ENCODE measurements around the gene HSDL1. TPM values are rescaled to one million over a fixed set of nuclear protein-coding genes. Genes with fewer than 3 reads are reported as not detected.

HSDL1 gene
- total RNA-seq = 10 to 100 TPM; 20.2 to 26.8 (median 22.6) TPM

DNA sequence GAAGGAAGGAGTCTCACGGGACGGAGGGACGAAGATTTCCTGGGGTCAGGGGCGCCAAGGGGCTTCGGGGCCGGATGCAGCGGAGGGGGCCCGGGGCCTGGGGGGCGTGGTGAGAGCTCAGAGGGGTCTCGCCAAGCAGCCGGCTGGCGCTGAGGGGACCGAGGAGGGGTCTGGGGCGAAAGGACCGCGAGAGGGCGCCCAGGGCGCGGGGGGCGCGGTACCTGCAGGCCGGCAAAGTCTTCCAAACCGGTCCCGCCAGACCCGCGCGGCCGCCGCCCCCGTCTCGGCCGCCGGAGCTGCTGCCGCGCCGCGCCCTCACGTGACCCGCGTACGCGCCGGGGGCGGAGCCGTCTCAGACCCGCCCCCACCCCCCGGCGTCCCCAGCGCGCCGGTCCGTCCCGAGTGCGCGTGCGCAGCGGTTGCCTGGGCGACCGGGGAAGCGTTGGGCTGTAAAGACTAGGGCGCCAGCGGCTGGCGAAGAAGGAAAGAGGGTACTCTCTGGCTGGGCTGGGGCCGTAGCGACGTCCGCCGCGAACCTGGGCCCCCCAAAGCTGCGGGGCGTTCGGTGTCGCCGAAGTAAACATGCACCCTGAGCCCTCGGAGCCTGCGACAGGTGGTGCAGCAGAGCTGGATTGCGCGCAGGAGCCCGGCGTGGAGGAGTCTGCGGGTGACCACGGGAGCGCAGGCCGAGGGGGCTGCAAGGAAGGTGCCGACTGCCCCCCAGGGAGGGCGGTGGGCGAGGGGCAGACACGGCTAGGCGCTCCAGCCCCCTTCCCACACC is at the start of gene HSDL1, which contains the start of gene DNAAF1:
Gene HSDL1, minus strand, starts transcription at position 319 of the 781 bp plus-strand sequence. CDS start 13,856 bp downstream, outside the sequence.
Gene DNAAF1, plus strand, starts transcription at position 450 of the 781 bp plus-strand sequence. Its CDS starts 133 bp downstream, at position 583.
- ATAC-seq (peak; percentile 89 to 95), DNase-seq (peak; percentile 78 to 84)
- TF ChIP-seq CTCF (IDR thresholded peaks at IDR 0.05 in 4 of 5, conservative IDR thresholded peaks at IDR 0.05 in 1 of 5) (peak in 1 of 5 experiments; percentile 28), POLR2A (IDR thresholded peaks at IDR 0.05) (peak; percentile 76 to 83)
- no peaks in the 10 kb centered on the region for H3K27me3 ChIP-seq
- H3K4me3 ChIP-seq = peak within 1 kb of the TSS; percentile 66 to 92 (median 80)
- peaks cover 8 to 21% of the 10 kb centered on the region in 2 donors for H3K4me1 ChIP-seq
- no peaks in the 10 kb centered on the region for H3K9me3 ChIP-seq
- peak within 1 kb of the TSS; percentile 77 to 89 (median 85) for H3K27ac ChIP-seq
- intact Hi-C loops (cut with DNase I; ENCODE audit: low total_unique reads) (loop anchor here (1.0 to 5.0 kb wide), 4 partner anchors 28 to 338 kb away; partner anchors contain the start of genes HSBP1 and TAF1C), in situ Hi-C loops (cut with MboI; ENCODE audit: low sequenced_read_pairs in 4 of 4) (no loop called here)
- no peaks in the 10 kb centered on the region for H3K36me3 ChIP-seq

DNA sequence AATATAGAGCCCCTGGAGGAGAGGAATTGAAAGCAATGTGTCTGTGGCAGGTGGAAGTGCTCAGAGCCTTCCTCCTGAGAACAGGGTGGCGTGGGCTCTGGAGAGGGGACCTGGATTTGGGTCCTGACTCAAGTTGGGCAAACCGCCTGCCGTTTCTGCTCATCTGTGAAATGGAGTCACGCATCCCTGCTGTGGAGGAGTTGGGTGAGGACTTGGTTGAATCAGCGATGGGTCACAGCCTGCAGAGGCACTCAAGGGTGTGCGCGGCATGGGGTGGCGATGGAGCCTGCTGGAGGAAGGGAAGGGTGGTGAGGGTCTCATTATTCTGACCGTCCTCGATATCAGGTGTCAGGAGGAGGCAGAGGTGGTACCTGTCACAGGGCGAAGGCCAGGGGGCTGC is 49.0 kb upstream of the HSDL1 start:
- intact Hi-C loops (cut with DNase I; ENCODE audit: low total_unique reads) (no loop called here), in situ Hi-C loops (cut with MboI; ENCODE audit: low sequenced_read_pairs in 4 of 4) (loop anchor here in 2 of 4 donors (25.0 kb wide), 3 partner anchors 107 to 382 kb away; partner anchors contain the start of genes HSBP1 (in 1 of the 2), NECAB2 (in 1 of the 2) and OSGIN1 (in 1 of the 2))
- H3K9me3 ChIP-seq = no peaks in the 10 kb centered on the region
- no peak overlapping the region for H3K4me3 ChIP-seq
- H3K27me3 ChIP-seq = peaks cover 0 to 4% (median 0%) of the 10 kb centered on the region in 3 donors
- no peaks in the 10 kb centered on the region for H3K36me3 ChIP-seq
- DNase-seq (no peak), ATAC-seq (no peak)
- no peak for TF ChIP-seq POLR2A (IDR thresholded peaks at IDR 0.05)
- H3K27ac ChIP-seq = no peak overlapping the region
- H3K4me1 ChIP-seq = no peaks in the 10 kb centered on the region

- no peak for TF ChIP-seq POLR2A (IDR thresholded peaks at IDR 0.05)
- no peak for TF ChIP-seq CTCF (IDR thresholded peaks at IDR 0.05 in 4 of 5, conservative IDR thresholded peaks at IDR 0.05 in 1 of 5)
- no peak overlapping the region for H3K4me3 ChIP-seq
- H3K27ac ChIP-seq = no peak overlapping the region
- ATAC-seq = no peak
- no peaks in the 10 kb centered on the region for H3K9me3 ChIP-seq
- intact Hi-C loops (cut with DNase I; ENCODE audit: low total_unique reads) (no loop called here), in situ Hi-C loops (cut with MboI; ENCODE audit: low sequenced_read_pairs in 4 of 4) (loop anchor here in 2 of 4 donors (25.0 kb wide), 3 partner anchors 106 to 381 kb away; partner anchors contain the start of genes HSBP1 (in 1 of the 2), NECAB2 (in 1 of the 2) and OSGIN1 (in 1 of the 2))
- peaks cover 0 to 4% (median 0%) of the 10 kb centered on the region in 3 donors for H3K27me3 ChIP-seq
- H3K36me3 ChIP-seq = no peaks in the 10 kb centered on the region
- DNase-seq = no peak
- H3K4me1 ChIP-seq = no peaks in the 10 kb centered on the region
These were observed 48.5 kb upstream of the HSDL1 start for GRCh38 chr16:84193480-84193879.

GRCh38 chr16:84191466-84191865 is 46.5 kb upstream of the HSDL1 start:
- no peak for TF ChIP-seq POLR2A (IDR thresholded peaks at IDR 0.05)
- no peak for TF ChIP-seq CTCF (IDR thresholded peaks at IDR 0.05 in 4 of 5, conservative IDR thresholded peaks at IDR 0.05 in 1 of 5)
- peaks cover 0 to 4% (median 0%) of the 10 kb centered on the region in 3 donors for H3K27me3 ChIP-seq
- H3K36me3 ChIP-seq = no peaks in the 10 kb centered on the region
- H3K4me1 ChIP-seq = no peaks in the 10 kb centered on the region
- H3K4me3 ChIP-seq = no peak overlapping the region
- no peak for ATAC-seq
- no peaks in the 10 kb centered on the region for H3K9me3 ChIP-seq
- intact Hi-C loops (cut with DNase I; ENCODE audit: low total_unique reads) = no loop called here
- in situ Hi-C loops (cut with MboI; ENCODE audit: low sequenced_read_pairs in 4 of 4) = loop anchor here in 2 of 4 donors (25.0 kb wide), 3 partner anchors 104 to 379 kb away; partner anchors contain the start of genes HSBP1 (in 1 of the 2), NECAB2 (in 1 of the 2) and OSGIN1 (in 1 of the 2)
- no peak for DNase-seq
- no peak overlapping the region for H3K27ac ChIP-seq
